Stromal cell of bone marrow (primary cell): ENCODE results near the gene CPAMD8.
"Not testable (repeated sequence)": the region's sequence is repeated elsewhere in the genome, so short reads cannot be mapped to it uniquely, and the experiment has no call there.

Experiments
- DNase-seq: peaks from one replicate; pipeline ENCODE4 v3.0.0-alpha.2; 2012; ENCODE audit warnings: low read depth

CPAMD8 gene

GRCh38 chr19:16874978-16875299 lies 151.7 kb downstream of the CPAMD8 start:
- not testable (repeated sequence) for DNase-seq

- DNase-seq, result no peak
Measured at GRCh38 chr19:16874250-16874977, 152.2 kb downstream of the CPAMD8 start.

DNA sequence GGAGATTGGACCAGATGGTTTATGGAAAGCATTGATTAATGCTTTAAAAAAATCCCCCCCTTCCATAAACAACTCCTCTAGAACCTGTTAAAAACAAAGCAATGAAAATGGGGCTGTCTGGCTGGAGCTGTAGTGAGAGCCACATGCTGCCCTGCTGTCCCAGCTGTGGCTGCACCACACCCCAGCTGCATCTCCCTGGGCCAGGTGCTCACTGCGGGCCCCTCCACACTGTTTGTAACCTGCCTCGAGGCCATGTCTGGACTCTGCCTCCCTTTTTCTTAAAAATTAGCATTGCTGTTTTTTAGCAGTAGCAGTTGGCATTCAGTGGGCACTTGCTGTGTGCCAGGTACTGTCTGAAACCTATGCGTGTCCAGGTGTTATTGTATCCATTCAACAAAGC lies 153.0 kb downstream of the CPAMD8 start:
- DNase-seq, result no peak

DNA sequence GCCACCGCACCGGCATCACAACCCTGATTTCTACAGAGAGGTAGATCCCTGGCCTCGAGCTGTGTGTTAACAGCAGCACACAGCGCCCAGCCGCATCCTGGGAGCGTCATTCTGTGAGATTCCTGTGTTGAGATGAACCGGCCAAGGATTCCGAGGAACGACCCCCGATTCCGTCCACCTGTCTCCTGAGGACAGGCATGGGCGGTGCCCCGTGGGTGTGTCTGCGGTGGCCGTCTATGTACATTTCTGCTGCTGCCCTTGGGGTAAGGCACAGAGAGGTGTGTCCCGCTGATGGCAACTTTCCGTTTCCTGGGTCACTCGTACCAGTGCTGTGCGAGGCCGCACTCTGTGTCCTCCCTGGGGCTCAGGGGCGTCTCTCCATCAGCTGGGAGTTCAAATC lies 153.9 kb downstream of the CPAMD8 start:
- no peak for DNase-seq

DNA sequence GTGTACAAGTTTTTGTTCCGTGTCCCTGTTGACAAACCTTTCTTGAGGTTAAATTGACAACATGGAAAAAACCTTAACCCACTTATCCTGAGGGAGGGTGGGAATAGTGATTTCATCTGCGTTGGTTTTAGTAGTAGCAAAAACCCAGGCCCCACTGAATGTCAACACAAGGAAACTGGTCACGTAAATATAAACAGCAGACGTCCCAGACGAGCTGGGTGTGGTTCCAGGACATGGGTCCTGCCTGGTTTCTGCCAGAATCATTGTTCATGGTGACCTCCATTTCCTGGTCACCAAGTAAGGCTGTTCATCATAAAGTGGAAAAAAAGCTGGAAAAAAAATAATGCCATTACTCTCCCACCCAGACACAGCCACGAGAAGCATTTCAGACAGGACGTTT lies 154.7 kb downstream of the CPAMD8 start:
- no peak for DNase-seq

GRCh38 chr19:16869331-16869972 lies 157.2 kb downstream of the CPAMD8 start:
- DNase-seq, result no peak

- DNase-seq, result no peak
Measured at GRCh38 chr19:16868423-16869130, 158.0 kb downstream of the CPAMD8 start.

GRCh38 chr19:16867211-16867610 lies 159.4 kb downstream of the CPAMD8 start:
- DNase-seq, result no peak

- DNase-seq, result no peak
Measured at GRCh38 chr19:16862826-16863415, 163.7 kb downstream of the CPAMD8 start.

DNA sequence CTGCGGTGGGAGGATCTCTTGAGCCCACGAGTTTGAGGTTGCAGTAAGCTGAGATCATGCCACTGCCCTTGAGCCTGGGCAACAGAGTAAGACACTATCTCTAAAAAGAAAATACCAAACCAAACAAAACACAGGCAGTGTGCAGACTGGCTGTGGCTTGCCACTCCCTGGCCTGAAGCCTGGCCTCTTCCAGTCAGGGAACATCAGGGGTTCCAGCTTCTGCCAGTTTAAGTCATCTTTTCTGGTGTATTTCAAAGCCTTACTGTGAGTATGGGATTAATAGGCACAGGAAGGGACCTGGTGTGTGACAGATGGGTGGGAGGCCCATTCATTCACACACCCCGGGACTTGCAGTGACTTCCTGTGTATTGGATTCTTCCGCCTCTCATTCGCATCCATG lies 164.8 kb downstream of the CPAMD8 start:
- no peak for DNase-seq

- DNase-seq, result no peak
Measured at GRCh38 chr19:16861011-16861410, 165.6 kb downstream of the CPAMD8 start.

DNA sequence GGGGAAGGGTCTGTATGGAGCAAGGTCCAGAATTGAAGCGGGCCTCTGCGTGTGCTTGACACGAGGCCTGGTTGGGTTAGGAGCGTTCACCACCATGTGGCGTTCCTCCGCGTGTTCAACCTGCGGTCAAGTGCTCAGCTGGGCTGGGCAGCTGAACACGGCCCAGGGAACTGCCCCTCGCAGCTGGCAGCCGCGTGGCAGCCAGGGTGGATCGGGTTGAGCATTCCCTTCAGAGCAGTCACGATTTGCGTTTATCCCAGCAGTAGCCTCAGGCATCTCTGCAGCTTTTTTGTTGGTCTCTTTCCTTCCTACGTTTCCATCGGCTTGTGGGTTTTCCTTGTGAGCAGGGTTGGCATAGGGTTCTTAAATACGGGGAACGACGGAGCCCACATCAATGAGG lies 166.5 kb downstream of the CPAMD8 start:
- DNase-seq, result no peak

- no peak for DNase-seq
Measured at GRCh38 chr19:16859626-16860025, 167.0 kb downstream of the CPAMD8 start.

- DNase-seq, result no peak
Measured at GRCh38 chr19:16856091-16856490, 170.5 kb downstream of the CPAMD8 start.

DNA sequence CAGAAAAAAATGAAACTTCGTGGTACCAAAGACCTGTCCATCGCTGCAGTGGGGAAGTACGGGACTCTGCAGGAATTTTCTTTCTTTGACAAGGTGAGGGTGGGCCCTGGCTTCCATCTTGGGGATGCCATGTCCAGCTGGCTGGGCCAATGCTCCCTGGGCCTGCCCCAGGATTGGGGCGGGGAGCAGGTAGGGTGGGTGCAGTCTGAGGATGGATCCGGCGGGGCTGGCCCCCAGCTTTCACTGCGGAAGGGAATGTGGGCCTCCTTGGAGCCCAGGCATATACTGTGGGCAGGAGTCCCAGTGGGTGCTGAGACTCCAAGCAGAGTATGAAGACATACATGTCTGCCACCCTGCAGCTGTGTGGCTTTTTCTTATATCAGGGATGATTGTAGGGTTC lies 173.5 kb downstream of the CPAMD8 start:
- no peak for DNase-seq

GRCh38 chr19:16851031-16851712 lies 175.4 kb downstream of the CPAMD8 start:
- no peak for DNase-seq

- no peak for DNase-seq
Measured at GRCh38 chr19:16850133-16850532, 176.5 kb downstream of the CPAMD8 start.

GRCh38 chr19:16849168-16849567 lies 177.4 kb downstream of the CPAMD8 start:
- DNase-seq, result no peak

DNA sequence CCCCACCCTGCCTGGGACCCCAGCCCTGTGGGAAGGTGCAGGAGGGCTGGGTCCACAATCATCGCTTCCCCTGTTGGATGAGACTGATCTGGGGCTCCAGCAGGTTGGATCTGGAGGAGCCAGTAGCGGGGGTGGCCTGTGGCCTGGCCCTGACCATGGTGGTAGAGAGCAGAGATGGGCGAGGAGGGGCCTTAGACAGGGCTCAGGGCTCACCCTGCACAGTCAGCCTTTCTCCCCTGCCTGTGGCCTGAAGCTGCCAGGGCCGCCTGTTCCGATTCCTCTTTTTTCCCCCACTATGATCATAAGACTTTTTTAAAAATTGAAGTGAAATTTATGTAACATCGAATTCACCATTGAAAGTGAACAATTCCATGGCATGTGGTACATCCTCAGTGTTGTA lies 179.2 kb downstream of the CPAMD8 start:
- DNase-seq, result no peak

DNA sequence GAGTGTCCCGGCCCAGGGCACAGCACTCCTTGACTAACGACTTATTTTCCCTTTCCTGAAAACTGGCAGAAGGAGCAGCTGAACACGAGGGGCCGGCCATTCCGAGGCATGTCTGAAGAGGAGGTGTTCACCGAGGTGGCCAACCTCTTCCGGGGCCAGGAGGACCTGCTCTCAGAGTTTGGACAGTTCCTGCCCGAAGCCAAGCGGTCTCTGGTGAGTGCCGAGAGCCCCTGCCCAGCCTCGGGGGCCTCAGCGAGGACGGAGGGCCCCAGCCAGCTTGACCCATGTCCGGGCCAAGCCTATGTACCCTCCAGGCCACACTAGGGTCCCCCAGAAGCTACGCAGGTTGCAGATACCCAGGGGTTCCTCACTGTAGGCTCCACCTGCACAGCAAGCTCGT lies 179.7 kb downstream of the CPAMD8 start:
- no peak for DNase-seq
